Measurements from ENCODE around the gene OVAAL. TPM values are rescaled to one million over a fixed set of nuclear protein-coding genes. Genes with fewer than 3 reads are reported as not detected.

OVAAL gene
- total RNA-seq, 1 experiment from 2014 or later = not detected

DNA sequence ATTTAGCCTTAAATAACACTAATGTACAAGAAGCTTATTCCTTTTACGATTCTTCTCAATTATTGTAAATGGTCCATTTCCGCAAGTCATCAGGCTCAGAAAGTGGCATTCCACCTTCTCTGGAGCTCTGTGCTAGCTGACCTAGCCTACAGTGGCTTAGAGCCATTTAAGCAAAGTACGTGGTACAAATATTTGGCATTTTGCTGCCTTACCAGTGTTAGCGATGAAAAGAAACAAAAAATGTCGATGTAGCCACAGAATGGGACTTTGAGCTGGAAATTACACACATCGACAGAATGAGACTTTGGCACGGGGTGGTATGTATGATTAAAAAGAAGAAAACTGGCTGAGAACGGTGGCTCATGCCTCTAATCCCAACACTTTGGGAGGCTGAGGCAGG, 26.1 kb downstream of the OVAAL start:
- Histone ChIP-seq H3K9me3 (peaks cover 4% of the 10 kb centered on the region; the same call in 1 of the 2 replicates), H3K4me3 (no peak overlapping the region), H3K36me3 (no peaks in the 10 kb centered on the region), H3K27me3 (no peaks in the 10 kb centered on the region)
- DNase-seq = no peak

DNA sequence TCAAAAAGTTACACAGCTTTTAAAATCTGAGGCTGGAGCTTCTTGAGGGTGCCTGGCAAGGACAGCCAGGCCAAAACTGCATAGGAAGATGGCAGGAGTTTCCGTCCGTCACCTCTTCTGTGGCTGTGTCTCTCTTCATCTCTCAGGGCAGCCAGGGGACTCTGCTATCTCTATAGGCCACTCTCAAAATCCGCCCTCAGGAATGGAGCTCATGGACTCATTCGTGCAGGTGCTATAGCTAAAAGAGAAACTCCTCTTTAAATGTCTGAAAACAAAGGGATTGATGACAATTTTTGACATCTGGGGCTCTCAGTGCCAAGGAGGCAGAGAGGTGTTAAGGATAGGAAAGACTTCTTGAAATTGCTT, 27.2 kb downstream of the OVAAL start:
- no peaks in the 10 kb centered on the region for H3K27me3 ChIP-seq
- H3K4me3 ChIP-seq = no peak overlapping the region
- no peaks in the 10 kb centered on the region for H3K36me3 ChIP-seq
- no peak for DNase-seq
- peaks cover 4% of the 10 kb centered on the region; the same call in 1 of the 2 replicates for H3K9me3 ChIP-seq

DNA sequence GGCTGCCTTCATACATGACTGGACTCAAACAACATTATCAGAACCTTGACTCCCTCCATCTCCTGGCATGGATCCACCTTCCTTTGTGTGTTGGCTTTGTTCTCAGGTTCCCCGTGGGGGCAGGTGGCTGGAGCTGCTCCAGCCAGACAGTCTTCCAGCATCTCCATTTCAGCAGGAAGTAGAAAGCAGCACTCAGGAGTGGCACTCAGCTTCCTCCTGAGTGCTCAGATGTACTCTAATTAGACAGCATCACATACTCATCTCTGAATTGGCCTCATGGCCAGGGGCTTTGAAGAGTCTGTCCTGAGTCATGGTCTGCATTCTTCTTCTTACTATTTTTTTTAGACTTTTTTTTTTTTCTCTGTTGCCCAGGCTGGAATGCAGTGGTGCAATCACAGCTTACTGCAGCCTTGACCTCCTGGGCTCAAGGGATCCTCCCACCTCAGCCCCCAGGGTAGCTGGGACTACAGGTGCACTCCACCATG, 27.9 kb downstream of the OVAAL start:
- no peak overlapping the region for H3K4me3 ChIP-seq
- peak; percentile 67 for DNase-seq

DNA sequence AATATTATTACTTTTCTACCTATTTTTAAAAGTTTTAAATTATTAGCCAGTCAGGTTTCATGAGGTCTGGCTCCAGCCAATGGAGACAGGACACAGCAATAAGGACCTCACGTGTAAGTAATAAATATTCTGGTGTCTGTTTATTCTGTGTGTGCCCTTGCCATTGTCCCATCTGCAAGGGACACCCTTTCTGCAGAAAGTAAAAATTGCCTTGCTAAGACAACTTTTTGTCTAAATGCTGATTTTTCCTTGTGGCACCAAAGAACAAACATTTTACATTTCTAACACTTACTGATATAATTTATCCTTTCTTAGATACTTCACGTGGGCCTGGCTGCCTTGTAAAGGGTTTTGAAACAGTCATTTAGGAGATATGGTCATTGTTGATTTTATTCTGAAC, 29.4 kb downstream of the OVAAL start:
- H3K36me3 ChIP-seq = no peaks in the 10 kb centered on the region
- no peak for DNase-seq
- H3K4me3 ChIP-seq = no peak overlapping the region
- no peaks in the 10 kb centered on the region for H3K27me3 ChIP-seq
- peaks cover 4% of the 10 kb centered on the region; the same call in 1 of the 2 replicates for H3K9me3 ChIP-seq

More for the DNA sequence above, 27.9 kb downstream of the OVAAL start:
- no peaks in the 10 kb centered on the region for H3K36me3 ChIP-seq
- H3K9me3 ChIP-seq = peaks cover 4% of the 10 kb centered on the region; the same call in 1 of the 2 replicates
- H3K27me3 ChIP-seq = no peaks in the 10 kb centered on the region

DNA sequence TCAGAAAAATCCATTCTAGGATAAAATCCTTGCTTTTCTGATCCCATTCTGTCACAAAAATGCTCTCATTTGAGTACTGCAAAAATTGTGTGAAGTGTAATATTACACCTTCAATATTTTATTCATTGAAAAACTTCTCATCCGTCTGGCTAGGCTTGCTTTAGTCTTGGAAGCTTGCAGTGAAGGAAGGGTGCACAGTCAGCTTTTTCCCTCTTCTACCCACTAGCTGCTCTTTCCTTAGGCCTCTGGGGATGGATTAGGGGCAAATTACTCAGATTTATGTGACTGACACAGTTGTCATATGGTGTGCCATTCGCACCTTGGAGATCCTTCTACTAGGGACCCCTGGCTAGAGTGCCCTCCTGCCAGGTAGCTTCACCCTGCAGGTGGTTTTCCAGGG, 32.1 kb downstream of the OVAAL start:
- H3K4me3 ChIP-seq = no peak overlapping the region
- DNase-seq = no peak
- H3K36me3 ChIP-seq = no peaks in the 10 kb centered on the region
- no peaks in the 10 kb centered on the region for H3K27me3 ChIP-seq
- H3K9me3 ChIP-seq = peaks cover 4% of the 10 kb centered on the region; the same call in 1 of the 2 replicates

DNA sequence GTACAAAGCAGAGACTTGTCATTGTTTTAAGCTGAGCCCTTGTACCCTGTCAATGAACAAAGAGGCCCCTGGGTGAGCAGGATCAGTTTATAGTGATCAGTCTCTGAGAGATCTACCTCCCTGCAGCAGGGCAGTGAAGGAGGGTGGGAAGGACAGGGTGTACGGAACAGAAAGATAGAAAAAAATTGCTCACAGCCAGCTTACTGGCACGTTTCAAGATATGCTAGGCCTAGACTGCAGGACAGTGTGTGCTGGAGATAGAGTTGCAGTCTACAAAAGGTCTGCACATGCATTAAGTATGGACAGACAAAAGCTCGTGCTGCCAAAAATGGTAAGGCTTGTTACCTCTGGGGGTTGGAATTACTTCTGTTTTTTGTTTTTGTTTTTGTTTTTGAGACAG, 34.6 kb downstream of the OVAAL start:
- Histone ChIP-seq H3K36me3 (no peaks in the 10 kb centered on the region), H3K4me3 (no peak overlapping the region), H3K27me3 (peaks cover 2% of the 10 kb centered on the region; the same call in 1 of the 2 replicates), H3K9me3 (peaks cover under 1% of the 10 kb centered on the region; the same call in 1 of the 2 replicates)
- DNase-seq = no peak

DNA sequence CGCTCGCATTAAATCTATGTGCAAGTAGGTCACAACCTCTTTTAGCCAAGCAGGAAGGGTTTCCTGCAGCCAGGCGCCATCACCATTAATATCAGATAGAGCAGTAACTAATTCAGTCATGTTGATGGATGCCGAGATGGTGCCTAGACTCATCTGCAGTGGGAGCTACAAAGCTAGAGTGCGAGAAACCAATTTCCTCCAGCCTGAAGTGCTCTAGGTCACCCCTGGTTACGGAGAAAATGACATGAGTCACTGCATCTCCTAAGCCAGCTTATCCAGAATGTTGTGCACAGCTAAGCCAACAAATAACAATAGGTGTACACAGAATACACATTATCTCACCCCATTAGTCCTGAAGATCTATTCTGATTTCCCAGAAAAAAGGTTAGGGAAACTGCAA, 36.0 kb downstream of the OVAAL start:
- Histone ChIP-seq H3K9me3 (no peaks in the 10 kb centered on the region), H3K36me3 (no peaks in the 10 kb centered on the region), H3K4me3 (no peak overlapping the region), H3K27me3 (peaks cover 2% of the 10 kb centered on the region; the same call in 1 of the 2 replicates)
- DNase-seq = no peak

DNA sequence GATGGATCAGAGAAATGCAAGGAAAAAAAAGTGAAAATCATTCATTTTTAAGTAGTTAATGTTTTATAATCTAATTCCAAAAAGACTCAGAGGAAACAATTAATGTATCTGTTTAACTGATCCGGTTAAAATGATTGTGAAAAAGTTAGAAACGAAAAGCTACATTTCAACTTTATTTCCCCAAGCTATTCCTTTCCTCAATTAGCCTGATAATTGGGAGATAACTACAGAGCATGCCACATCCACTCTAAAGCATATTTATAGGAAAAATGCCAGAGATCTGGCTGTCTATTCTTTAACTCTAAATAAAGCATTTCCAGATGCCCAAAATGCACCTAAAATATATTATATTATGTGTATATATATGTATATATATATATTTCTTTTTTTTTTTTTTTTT, 37.2 kb downstream of the OVAAL start:
- Histone ChIP-seq H3K9me3 (no peaks in the 10 kb centered on the region), H3K36me3 (no peaks in the 10 kb centered on the region), H3K27me3 (peaks cover 2% of the 10 kb centered on the region; the same call in 1 of the 2 replicates), H3K4me3 (no peak overlapping the region)
- DNase-seq = no peak

GRCh38 chr1:180597520-180597919, 38.8 kb downstream of the OVAAL start:
- Histone ChIP-seq H3K36me3 (no peaks in the 10 kb centered on the region), H3K27me3 (peaks cover 2% of the 10 kb centered on the region; the same call in 1 of the 2 replicates), H3K4me3 (no peak overlapping the region), H3K9me3 (no peaks in the 10 kb centered on the region)
- DNase-seq = no peak

DNA sequence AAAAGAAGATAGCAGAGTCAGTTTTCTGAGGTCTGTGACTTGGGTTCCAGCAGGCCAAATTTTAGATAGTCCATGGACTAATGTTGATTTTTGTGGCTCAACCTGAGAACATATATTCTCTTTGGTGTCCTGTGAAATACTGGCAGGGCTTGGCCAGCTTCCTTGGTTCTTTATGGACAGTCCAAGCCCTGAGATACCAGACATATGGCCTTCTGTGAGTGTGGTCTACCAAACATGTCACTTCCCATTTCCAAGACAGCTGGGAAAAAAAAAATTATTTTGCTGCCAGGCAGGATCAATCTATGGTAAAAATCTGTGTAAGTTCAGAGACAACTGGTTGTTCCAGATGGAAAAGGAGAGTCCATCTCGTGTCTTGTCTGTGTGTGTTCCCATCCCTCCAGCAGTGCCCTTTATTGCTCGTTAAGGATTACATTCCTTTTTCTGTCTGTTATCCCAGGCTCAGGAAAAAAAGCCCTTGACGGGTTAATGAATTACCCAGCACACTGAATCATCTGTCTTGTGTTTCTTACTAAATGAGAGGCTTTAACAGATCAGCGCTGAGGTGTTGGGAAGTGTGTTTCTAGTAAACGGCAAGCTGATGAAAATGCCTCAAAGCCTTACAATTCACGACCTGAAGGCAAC, 39.7 kb downstream of the OVAAL start:
- no peak for DNase-seq
- peaks cover 2% of the 10 kb centered on the region; the same call in 1 of the 2 replicates for H3K27me3 ChIP-seq

GRCh38 chr1:180600343-180600742, 41.6 kb downstream of the OVAAL start:
- no peak for DNase-seq
- H3K9me3 ChIP-seq = no peaks in the 10 kb centered on the region
- peaks cover 2% of the 10 kb centered on the region; the same call in 1 of the 2 replicates for H3K27me3 ChIP-seq
- no peak overlapping the region for H3K4me3 ChIP-seq
- no peaks in the 10 kb centered on the region for H3K36me3 ChIP-seq

More for the DNA sequence above, 39.7 kb downstream of the OVAAL start:
- no peaks in the 10 kb centered on the region for H3K36me3 ChIP-seq
- no peak overlapping the region for H3K4me3 ChIP-seq
- no peaks in the 10 kb centered on the region for H3K9me3 ChIP-seq

DNA sequence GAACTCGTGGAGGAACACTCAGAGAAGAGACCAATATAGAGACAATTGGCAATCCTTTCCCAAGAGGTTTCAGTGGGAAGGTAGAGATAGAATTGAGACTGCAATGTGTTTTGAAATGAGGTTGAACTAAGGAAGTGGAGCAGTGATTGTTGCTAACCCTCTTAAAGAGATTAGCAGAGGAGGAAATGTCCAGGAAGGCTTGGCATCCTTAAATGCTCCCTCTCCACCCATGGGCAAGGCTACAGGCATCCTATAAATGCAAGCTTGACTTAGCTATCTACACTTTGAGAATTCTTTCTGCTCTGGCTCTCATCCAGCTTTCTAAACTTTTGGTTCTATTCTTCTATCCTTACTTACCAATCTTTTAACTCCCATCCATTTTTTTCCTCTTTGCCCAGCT, 42.7 kb downstream of the OVAAL start:
- H3K4me3 ChIP-seq = no peak overlapping the region
- H3K9me3 ChIP-seq = no peaks in the 10 kb centered on the region
- peaks cover 2% of the 10 kb centered on the region; the same call in 1 of the 2 replicates for H3K27me3 ChIP-seq
- no peaks in the 10 kb centered on the region for H3K36me3 ChIP-seq
- no peak for DNase-seq

GRCh38 chr1:180603223-180603849, 44.6 kb downstream of the OVAAL start:
- H3K27me3 ChIP-seq = no peaks in the 10 kb centered on the region
- no peaks in the 10 kb centered on the region for H3K9me3 ChIP-seq
- DNase-seq = no peak
- H3K36me3 ChIP-seq = no peaks in the 10 kb centered on the region
- no peak overlapping the region for H3K4me3 ChIP-seq

DNA sequence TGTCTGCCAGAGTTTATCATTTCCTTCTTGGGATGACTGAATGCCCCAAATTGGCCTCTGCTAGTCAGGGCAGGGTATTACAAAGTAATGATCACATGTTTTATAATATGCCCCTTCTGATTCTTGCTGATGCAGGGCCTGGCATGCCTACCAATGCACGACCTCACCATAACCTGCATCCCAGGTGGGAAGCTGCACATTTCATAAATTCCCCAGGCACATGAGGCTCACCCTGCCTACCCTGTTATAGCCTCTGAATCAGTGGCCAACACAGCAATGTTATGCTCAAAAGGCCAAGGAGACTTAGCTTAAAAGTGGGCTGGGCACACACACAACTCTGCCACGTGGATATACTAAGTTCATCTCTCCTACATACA, 45.1 kb downstream of the OVAAL start:
- Histone ChIP-seq H3K27me3 (no peaks in the 10 kb centered on the region), H3K9me3 (no peaks in the 10 kb centered on the region), H3K36me3 (no peaks in the 10 kb centered on the region), H3K4me3 (no peak overlapping the region)
- no peak for DNase-seq

GRCh38 chr1:180606155-180606554, 47.4 kb downstream of the OVAAL start:
- no peak overlapping the region for H3K4me3 ChIP-seq
- no peak for DNase-seq
- no peaks in the 10 kb centered on the region for H3K27me3 ChIP-seq
- no peaks in the 10 kb centered on the region for H3K36me3 ChIP-seq
- no peaks in the 10 kb centered on the region for H3K9me3 ChIP-seq

DNA sequence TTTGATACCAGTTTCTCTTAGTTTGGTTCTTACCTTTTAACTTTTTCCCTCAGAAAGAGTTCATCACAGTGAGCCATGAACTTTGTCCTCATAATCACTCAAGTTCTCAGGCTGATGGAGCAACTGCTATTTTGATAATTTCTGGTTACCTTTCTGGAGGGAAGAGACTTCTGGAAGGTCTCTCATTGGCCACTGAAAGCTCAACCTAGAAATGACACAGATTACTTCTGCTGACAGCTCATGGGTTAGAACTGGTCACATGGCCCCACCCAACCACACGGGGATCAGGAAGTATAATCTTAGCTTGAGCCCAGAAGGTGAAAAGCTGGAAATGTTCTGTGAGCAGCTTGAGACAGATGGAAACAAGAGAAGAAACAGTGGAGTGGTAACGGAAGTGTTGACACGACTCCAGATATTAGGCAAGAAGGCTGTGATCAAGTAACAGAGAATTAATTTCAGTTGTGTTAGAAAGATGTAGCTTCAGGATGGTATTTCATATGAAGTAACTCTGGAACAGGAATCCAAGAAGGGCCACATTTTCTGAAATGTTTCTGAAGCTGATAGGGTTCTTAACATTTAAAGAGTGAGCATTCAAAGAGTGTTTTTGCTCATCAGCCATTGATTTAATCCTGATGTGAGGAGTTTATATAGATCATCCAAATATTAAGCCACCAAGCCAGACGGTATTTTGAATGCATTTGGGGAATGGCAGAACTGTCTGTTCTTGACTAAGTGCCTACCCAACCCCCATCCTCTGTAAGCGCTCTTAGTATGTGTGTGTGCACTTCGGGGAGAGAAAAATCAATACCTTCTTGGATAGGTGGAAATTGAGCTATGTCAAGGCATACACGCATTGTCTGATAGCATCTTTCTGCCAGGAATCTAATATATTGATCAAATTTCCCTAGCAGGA, 51.1 kb downstream of the OVAAL start:
- DNase-seq = no peak
- H3K4me3 ChIP-seq = no peak overlapping the region
- H3K36me3 ChIP-seq = no peaks in the 10 kb centered on the region
- no peaks in the 10 kb centered on the region for H3K9me3 ChIP-seq
- no peaks in the 10 kb centered on the region for H3K27me3 ChIP-seq

DNA sequence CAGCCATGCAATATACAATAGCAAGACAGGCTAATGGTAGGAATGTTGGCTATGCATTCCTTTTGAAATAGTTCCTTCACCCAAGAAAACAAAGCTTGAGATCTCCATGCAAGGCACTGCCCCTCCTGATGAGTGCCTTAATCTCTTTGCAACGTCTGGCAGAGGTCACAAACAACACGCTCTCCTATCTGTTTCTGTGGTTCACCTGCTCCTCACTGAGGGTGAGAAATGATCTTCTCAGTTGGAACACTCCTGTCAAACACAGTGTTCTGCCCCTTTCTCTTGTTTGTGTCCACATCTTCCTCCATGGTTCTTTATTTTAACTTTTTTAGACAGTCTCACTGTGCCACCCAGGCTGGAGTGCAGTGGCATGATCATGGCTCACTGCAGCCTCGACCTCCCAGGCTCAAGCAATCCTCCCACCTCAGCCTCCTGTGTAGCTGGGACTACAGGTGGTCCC, 51.8 kb downstream of the OVAAL start:
- H3K9me3 ChIP-seq = no peaks in the 10 kb centered on the region
- no peak overlapping the region for H3K4me3 ChIP-seq
- H3K36me3 ChIP-seq = no peaks in the 10 kb centered on the region
- DNase-seq = no peak
- no peaks in the 10 kb centered on the region for H3K27me3 ChIP-seq

Data from MG63 (cell line).